Measurements from ENCODE around the gene SH3D19. TPM values are rescaled to one million over a fixed set of nuclear protein-coding genes. Genes with fewer than 3 reads are reported as not detected.

SH3D19 gene, protein sequence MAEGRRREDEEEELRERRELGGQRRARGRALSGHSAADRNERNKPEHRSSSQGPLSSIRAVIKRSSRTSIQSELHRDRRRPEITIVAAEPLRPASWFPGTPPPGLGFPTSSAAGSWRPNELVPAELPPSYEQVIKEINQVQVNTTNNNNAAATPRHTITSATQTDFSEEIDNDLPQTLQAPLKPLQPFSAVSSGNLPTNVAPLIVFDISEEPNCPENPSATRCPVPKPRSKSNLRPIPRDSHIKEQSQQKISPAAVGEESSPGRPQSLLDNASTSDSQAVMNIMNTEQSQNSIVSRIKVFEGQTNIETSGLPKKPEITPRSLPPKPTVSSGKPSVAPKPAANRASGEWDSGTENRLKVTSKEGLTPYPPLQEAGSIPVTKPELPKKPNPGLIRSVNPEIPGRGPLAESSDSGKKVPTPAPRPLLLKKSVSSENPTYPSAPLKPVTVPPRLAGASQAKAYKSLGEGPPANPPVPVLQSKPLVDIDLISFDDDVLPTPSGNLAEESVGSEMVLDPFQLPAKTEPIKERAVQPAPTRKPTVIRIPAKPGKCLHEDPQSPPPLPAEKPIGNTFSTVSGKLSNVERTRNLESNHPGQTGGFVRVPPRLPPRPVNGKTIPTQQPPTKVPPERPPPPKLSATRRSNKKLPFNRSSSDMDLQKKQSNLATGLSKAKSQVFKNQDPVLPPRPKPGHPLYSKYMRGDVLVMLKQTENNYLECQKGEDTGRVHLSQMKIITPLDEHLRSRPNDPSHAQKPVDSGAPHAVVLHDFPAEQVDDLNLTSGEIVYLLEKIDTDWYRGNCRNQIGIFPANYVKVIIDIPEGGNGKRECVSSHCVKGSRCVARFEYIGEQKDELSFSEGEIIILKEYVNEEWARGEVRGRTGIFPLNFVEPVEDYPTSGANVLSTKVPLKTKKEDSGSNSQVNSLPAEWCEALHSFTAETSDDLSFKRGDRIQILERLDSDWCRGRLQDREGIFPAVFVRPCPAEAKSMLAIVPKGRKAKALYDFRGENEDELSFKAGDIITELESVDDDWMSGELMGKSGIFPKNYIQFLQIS
- polyA plus RNA-seq (2012; ENCODE audit: insufficient read depth, insufficient read length) = not detected

DNA sequence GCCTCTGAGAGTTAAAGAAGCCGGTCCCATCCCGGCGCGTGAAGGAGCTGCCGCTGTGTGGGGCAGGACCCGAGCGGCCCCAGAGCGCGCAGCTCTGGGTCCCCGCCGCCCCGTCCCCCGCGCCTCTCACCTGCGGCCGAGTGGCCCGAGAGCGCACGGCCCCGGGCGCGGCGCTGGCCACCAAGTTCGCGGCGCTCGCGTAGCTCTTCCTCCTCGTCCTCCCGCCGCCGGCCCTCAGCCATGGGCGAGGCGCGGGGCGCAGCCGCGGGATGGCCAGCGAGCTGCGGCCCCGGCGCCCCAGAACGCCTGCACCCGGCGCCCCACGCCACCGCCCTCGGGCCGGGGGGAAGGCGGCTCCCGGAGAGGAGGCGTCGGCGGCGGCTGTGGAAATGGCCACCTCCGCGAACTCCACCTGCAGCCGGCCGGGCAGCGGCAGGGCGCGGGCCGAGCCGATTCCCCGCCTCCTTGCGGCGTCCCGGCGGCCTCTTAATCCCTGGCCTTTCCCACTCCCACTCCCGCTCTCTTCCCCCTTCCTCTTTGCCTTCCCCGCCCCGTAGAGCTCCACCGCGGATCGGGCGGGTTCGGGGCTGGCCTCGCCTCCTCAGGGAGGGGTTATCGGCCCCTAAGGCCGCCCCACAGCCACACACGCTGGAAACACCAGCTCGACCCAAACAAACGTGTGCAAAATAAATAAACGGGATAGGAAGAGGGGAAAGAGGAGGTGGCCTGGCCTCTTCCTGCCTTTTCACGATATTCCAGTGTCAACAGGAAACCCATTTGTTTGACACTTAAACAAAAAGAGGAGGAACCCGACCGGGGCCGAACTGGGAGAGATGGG is at the start of gene SH3D19:
Gene SH3D19 (minus strand): TSS at position 495 of the 838 bp plus-strand sequence. CDS start 253 bp downstream, at position 242.
- no peak for DNase-seq (ENCODE audit: low read depth, low spot score)
- H3K4me3 ChIP-seq (ENCODE audit: low read length) = no peak within 1 kb of the TSS

DNA sequence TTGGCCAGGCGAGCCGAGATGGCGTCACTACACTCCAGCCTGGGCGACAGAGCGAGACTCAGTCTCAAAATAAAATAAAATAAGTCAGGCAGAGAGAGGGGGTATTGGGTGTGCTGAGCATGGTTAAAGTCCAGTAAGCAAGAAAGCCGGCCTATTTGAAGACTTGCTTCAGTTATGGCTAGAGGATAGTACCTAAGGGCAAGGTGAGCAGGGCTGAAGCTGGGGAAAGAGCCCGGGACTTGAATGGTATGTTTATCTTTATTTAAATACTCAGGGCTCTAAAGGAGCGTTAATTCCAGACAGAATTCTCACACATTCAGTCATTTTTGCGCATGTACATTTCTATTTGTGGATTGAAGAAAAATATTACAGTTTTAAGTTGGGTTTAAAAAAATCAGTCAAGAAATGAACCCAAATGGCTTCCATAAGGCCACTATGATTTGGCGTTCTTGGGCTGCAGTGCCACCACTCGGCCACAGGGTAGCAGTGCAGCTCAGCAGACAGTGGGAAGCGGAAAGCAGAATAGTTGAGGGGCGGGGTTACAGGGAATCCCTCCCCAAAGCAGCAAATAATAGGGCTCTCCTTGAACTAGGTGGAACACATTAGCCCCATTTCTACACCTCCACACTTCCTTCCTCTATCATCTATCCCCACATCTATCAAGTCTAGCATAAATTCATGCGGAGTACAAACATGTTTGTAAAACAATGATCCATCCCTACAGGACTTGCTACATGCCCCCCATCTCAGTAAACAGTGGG is 37.2 kb upstream of the SH3D19 start:
- no peak overlapping the region for H3K4me3 ChIP-seq (ENCODE audit: low read length)
- DNase-seq (ENCODE audit: low read depth, low spot score) = peak; percentile 79

DNA sequence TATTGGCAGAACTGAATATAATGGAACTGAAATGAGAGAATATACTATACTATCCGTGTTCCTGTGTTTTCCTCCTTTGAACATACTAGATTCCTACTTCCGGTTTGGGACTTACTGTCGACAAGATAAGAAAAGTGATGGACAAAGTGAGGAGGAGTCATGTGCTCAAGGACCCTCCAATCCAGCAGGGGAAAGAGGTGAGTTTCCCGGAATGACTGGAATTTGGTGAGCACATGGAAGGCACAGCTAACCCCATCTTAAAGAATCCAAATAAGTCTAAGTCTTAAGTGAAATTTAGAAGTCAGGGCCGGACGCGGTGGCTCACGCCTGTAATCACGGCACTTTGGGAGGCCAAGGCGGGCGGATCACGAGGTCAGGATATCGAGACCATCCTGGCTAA is 36.6 kb upstream of the SH3D19 start:
- H3K4me3 ChIP-seq (ENCODE audit: low read length) = no peak overlapping the region

DNA sequence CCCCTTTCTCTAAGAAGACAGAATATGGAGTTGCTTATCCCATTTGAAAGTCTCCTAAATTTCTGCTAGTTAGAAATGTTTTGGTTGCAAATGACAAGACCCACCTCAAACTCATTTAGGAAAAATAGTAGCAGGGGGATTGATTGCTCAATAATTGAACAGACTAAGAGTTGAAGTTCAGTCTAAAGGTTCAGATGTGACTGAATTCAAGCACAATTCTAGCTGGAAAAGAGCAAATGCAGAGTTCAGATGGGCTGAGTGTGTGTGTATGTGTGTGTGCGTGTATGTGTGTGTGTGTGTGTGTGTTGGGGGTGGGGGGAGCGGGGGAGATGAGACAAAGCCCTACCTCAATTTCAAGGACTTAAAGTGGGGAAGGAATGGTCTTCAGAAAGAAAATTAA is 35.7 kb upstream of the SH3D19 start:
- H3K4me3 ChIP-seq (ENCODE audit: low read length) = no peak overlapping the region

More for the DNA sequence above, 36.6 kb upstream of the SH3D19 start:
- DNase-seq (ENCODE audit: low read depth, low spot score) = no peak

DNA sequence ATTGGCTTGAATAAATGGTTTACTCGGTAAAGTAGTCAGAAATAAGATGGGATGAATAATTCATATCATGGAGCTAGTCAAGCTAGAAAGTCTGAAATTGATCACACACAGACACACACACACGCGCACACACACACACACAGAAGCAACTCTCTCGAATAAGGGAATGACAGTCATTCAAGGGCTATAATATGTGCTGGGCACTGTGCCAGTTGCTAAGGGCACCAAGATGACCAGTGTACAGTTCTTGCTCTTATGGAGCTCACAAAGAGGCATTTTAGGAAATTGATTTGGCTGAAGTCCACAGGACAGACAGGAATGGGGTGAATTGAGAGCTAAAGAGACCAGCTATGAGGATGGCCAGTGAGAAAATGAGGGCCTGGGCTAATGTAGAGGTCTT is 34.2 kb upstream of the SH3D19 start:
- no peak overlapping the region for H3K4me3 ChIP-seq (ENCODE audit: low read length)

More for the DNA sequence above, 35.7 kb upstream of the SH3D19 start:
- DNase-seq (ENCODE audit: low read depth, low spot score) = no peak

DNA sequence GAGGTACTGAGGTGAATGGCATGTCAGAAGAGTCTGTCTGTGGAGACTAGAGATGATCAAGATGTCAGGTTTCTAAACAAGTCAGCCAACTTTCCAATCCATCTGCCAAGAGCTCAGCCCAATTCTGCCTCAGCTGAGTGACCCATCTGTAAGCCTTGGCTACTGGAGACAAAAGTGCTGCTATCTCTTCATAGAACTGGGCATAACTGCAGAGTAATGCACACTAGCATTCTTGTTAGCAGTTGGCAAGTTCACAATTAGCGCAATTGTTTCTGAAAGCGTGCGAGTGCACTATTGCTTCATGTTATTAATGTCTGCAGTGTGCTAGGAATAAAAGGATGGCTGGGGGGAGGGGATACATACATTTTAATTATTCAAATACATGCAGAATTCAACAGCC is 32.9 kb upstream of the SH3D19 start:
- no peak overlapping the region for H3K4me3 ChIP-seq (ENCODE audit: low read length)
- no peak for DNase-seq (ENCODE audit: low read depth, low spot score)

More for the DNA sequence above, 34.2 kb upstream of the SH3D19 start:
- no peak for DNase-seq (ENCODE audit: low read depth, low spot score)

DNA sequence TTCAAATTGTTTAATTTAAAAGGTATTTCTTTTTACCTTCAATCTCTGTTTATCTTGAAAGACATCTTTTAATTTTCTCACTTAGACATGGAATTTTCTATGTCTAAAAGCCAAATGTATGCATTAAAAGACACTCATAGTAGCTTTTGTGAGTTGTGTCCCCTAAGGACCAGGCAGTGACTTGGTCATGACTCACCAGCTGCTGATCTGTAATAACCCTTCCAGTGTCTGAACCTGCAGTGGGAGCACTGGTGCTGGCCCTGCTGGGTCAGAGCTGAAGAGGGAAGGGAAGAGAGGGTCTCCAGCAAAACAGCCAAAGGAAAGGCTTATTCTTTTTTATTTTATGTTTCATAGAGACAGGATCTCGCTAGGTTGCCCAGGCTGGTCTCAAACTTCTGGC is 31.1 kb upstream of the SH3D19 start:
- H3K4me3 ChIP-seq (ENCODE audit: low read length) = no peak overlapping the region
- no peak for DNase-seq (ENCODE audit: low read depth, low spot score)

DNA sequence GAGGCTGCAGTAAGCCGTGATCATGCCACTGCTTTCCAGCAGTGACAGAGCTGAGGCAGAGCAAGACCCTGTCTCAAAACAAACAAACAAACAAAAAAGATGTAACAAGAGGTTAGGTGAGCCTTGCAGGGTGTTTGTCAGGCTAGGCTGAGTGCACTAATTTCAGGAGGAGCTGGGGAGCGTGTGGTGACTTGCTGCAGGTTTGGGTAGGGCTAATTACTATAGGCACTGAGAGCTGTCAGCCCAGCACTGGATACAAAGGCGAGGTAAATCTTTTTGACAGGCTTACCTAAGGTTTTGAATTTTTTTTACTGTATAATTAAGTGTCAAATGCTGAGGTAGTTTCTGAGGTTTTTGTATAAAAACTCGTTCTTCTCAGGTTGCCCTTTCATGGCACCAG is 29.8 kb upstream of the SH3D19 start:
- DNase-seq (ENCODE audit: low read depth, low spot score) = no peak

DNA sequence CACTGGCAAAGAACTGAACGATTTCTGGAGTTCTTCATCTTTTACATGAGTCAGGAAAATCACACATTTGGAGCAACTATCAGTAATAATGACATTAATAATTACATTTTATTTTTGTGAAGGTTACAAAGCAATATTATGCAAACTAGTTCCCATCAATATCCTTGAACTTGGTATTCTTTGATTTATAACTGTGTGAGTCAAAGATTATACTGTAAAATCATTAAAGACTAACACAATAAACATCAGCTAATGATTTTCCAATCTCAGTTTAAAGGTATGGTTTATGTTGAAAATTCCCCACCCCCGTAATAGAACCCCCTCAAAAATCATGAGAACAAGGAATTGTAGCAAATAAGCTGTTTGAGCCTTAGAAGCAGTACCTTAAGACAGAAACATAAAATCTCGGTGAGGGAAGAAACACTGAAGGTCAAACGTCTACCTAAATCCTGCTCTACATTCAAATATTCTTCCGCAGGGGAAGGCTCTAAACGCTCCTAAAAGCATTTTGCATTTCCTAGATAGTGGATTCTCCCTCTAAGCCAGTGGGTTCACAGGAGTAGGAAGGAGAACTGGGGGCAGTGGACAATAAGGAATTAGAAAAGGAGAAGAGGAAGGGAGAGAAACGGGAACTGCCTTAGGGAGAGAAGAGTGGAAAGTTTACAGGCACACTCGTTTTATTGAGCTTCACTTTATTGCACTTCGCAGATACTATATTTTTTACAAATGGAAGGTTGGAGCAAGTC is 22.3 kb upstream of the SH3D19 start:
- H3K4me3 ChIP-seq (ENCODE audit: low read length) = no peak overlapping the region
- DNase-seq (ENCODE audit: low read depth, low spot score) = no peak

More for the DNA sequence above, 29.8 kb upstream of the SH3D19 start:
- no peak overlapping the region for H3K4me3 ChIP-seq (ENCODE audit: low read length)

DNA sequence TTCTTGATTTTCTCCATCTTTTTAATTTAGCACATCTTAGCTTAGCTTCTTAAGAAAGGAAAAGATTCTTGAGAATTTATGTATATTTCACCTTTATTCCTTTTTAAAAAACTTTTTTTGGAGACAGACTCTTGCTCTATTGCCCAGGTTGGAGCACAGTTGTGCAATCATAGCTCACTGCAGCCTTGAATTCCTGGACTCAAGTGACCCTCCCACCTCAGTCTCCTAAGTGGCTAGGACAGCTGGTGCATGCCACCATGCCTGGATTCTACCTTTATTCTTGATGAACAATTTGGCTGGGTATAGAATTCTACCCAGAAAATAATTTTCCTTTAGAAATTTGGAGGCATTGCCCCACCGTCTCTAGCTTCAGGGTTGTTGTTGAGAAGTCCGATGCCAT is 19.5 kb upstream of the SH3D19 start:
- no peak overlapping the region for H3K4me3 ChIP-seq (ENCODE audit: low read length)
- DNase-seq (ENCODE audit: low read depth, low spot score) = no peak

DNA sequence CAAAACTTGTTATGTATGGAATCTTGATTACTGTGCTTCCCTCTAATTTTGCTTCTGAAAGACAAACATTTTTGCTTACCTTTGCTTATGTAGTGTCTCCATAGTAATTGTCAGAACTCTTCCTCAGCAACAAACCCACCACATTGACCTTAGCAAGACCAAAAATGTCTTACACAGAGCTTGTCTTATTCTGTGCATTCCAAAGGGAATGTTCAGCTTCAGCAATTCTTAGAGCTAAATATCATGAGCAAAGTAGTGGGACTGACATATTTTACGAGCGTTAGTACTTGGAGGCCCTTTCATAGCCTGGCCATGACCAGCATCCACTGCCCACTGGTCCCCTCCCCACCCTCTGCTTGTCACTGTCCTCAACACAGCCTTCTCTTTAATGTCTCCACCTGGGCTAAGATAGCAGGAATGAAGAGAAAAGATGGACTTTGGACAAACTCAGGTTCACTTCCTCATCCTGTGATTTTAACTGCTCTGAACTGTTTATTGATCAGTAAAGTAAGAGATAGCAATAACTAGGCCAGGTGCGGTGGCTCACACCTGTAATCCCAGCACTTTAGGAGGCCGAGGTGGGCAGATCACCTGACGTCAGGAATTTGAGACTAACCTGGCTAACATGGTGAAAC is 15.5 kb upstream of the SH3D19 start:
- no peak for DNase-seq (ENCODE audit: low read depth, low spot score)
- no peak overlapping the region for H3K4me3 ChIP-seq (ENCODE audit: low read length)

DNA sequence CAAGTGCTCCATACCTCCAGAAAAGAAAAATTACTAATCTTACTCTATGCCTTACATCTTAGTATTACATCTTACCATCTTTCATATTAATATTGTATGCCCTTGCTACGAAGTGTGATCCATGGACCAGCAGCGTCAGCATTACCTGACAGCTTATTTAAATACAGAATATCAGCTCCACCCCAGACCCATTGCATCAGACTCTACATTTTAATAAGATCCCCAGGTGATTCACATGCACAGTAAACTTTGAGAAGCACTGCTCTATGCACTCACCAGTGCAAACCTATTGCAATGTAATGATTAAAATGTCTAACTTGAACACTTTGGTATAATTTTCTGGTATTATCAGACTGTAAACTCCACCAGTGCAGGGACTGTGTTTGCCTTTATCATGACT is 14.1 kb upstream of the SH3D19 start:
- no peak for DNase-seq (ENCODE audit: low read depth, low spot score)
- H3K4me3 ChIP-seq (ENCODE audit: low read length) = no peak overlapping the region

DNA sequence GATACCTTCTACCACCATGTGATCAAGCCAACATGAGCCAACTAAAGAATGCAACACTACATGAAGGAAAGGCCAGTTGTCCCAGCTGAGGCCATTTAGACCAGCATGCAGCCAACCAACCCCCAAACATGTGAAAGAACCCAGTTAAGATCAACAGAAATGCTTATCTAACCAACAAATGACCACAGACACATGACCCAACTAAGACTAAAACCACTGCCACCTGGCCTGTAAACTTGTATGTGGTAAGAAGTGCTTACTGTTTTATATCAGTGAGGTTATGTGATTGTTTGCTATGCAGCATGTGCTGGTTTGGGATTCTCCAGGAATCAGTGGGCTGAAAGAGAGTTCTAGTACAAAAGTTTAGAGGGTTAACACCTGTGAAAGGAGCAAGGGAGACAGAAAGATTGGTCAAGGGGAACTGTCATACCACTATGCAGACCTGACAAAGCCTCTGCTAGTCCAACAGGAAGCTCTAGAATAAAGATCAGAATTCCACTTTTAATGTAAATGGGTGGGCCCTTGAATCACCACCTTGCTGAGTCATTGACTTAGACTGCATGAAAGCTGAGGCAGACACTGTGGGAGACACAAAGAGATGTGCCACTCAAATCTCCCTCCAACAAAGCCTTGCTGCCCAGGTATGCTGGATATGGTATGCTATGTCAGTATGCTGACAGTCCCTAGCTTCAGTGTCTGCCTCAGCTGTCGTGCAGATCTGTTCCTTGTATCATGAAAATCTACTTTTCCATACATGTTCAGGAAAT is 6.1 kb upstream of the SH3D19 start:
- no peak for DNase-seq (ENCODE audit: low read depth, low spot score)
- H3K4me3 ChIP-seq (ENCODE audit: low read length) = no peak overlapping the region

DNA sequence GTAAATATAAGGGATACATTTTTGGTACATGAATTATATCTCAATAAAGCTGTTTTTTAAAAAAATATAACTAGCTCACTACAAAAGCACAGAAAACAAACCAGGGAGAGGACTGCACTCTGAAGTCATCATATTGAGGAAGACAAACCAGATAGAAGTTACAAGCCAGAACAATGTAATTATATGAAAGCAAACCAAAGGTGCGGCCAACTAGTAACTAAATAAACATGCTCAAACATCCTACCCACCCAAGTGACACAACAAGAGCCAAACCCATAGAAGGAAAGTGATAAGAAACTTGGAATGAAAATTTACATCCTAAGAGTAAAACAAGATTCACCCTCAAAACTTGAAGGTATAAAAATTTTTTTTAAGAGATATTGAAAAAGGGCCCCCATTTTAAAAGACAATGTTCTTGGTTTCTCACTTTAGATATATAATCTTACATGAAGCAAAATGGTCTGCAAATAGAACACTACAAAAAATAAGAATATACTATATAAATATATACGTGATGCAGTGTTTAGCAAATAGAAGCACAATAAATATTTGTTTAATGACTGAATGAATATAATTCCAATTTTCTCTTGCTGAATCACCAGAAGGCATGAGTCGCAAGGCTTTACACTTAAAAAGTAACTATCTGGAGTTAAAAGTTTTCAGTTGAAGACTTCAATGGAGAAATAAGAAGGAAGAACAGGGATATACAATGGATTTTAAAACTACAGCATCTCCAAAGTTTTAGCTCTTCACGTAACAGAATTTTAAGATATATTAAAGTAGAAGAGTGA is 4.0 kb upstream of the SH3D19 start:
- no peak overlapping the region for H3K4me3 ChIP-seq (ENCODE audit: low read length)
- DNase-seq (ENCODE audit: low read depth, low spot score) = no peak

DNA sequence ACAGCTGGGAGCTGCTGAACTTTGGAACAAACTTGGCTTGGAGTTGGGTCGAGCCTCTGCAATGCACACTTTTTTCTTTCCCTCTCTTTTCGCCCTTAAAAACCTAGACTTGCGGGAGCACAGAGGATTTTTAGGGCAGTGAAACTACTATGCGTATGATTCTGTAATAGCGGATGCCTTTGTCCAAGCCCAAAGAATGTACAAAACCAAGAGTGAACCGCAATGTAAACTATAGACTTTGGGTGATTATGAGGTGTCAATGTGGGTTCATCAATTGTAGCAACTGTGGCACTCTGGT is 493 bp upstream of the SH3D19 start:
- DNase-seq (ENCODE audit: low read depth, low spot score) = no peak
- H3K4me3 ChIP-seq (ENCODE audit: low read length) = no peak overlapping the region

DNA sequence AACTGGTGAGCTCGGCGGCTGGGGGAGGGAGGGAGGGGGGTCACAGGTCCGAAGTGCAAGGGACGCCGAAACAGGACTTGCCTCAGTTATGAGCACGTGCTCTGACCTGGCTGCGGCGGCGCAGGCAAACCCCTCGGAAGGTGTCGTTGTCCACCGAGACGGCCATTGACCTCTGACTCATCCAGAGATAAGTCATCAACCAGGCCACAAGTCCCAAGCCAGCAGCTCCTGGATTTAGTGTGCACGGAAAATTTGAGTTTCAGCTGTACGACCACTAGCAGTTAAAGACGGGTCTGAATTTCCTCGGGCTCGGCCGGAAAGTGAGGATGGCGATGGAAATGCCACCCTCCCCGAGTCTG is 674 bp downstream of the SH3D19 start:
- no peak for DNase-seq (ENCODE audit: low read depth, low spot score)
- no peak overlapping the region for H3K4me3 ChIP-seq (ENCODE audit: low read length)

All from Jurkat, Clone E6-1 (cell line).